HG03039 (cell line): ENCODE data around the gene DLL3.

ENCODE experiments used
- ATAC-seq: cut with Tn5 transposase; IDR thresholded peaks from one replicate; pipeline ENCODE4 v1.9.1; 2021; ENCODE audit warnings: mild to moderate bottlenecking, moderate library complexity; ENCODE audit not compliant: unreplicated experiment

Gene DLL3

GRCh38 chr19:39515551-39516191 is 16.9 kb downstream of the DLL3 start:
- no peak for ATAC-seq

- ATAC-seq: no peak
These were observed 17.5 kb downstream of the DLL3 start for GRCh38 chr19:39516270-39516669.

GRCh38 chr19:39517432-39517831 is 18.7 kb downstream of the DLL3 start:
- ATAC-seq: no peak

- no peak for ATAC-seq
These were observed 19.7 kb downstream of the DLL3 start for GRCh38 chr19:39518458-39518857.

GRCh38 chr19:39518975-39519374 is 20.2 kb downstream of the DLL3 start:
- no peak for ATAC-seq

- no peak for ATAC-seq
These were observed 22.1 kb downstream of the DLL3 start for GRCh38 chr19:39520541-39521484.

- ATAC-seq: no peak
These were observed 25.7 kb downstream of the DLL3 start for GRCh38 chr19:39524495-39524894.

- no peak for ATAC-seq
These were observed 26.5 kb downstream of the DLL3 start for GRCh38 chr19:39525205-39525604.

GRCh38 chr19:39531834-39532232 is 33.1 kb downstream of the DLL3 start:
- no peak for ATAC-seq

GRCh38 chr19:39532233-39533002 is 33.7 kb downstream of the DLL3 start, which contains the start of gene EID2B:
Gene EID2B, minus strand, starts transcription at chr19:39532852. Its CDS starts 50 bp downstream, at chr19:39532802.
- peak; percentile 86 for ATAC-seq

GRCh38 chr19:39533003-39533512 is 34.3 kb downstream of the DLL3 start:
- peak; percentile 4 for ATAC-seq

GRCh38 chr19:39533791-39534190 is 35.0 kb downstream of the DLL3 start:
- no peak for ATAC-seq

GRCh38 chr19:39539165-39539517 is 40.4 kb downstream of the DLL3 start:
- ATAC-seq: no peak

- ATAC-seq: peak; percentile 87
These were observed 41.0 kb downstream of the DLL3 start, which contains the start of gene EID2 for GRCh38 chr19:39539518-39540332. Gene EID2, minus strand, starts transcription at chr19:39540161. Its CDS starts 82 bp downstream, at chr19:39540079.

GRCh38 chr19:39540333-39540673 is 41.6 kb downstream of the DLL3 start:
- no peak for ATAC-seq

GRCh38 chr19:39542206-39542605 is 43.5 kb downstream of the DLL3 start:
- no peak for ATAC-seq

- ATAC-seq: no peak
These were observed 44.7 kb downstream of the DLL3 start for GRCh38 chr19:39543477-39543857.

GRCh38 chr19:39544226-39544903 is 45.6 kb downstream of the DLL3 start:
- no peak for ATAC-seq

GRCh38 chr19:39544911-39545310 is 46.2 kb downstream of the DLL3 start:
- ATAC-seq: no peak

GRCh38 chr19:39546599-39546998 is 47.9 kb downstream of the DLL3 start:
- no peak for ATAC-seq
